Measurements from ENCODE around the gene NVL. TPM values are rescaled to one million over a fixed set of nuclear protein-coding genes. Genes with fewer than 3 reads are reported as not detected.

Gene NVL
- total and polyA plus RNA-seq, 4 donors: 5.3 to 14.0 (median 11.0) TPM

- Histone ChIP-seq H3K4me1 (ENCODE audit: control insufficient read depth in 4 of 4, insufficient read depth in 4 of 4, low read length in 3 of 4) (no peaks in the 10 kb centered on the region), H3K9me3 (ENCODE audit: control insufficient read depth in 4 of 4, low read length in 3 of 4) (no peaks in the 10 kb centered on the region), H3K9ac (ENCODE audit: low read depth in 1 of 2, low read length in 2 of 2) (no peak overlapping the region), H3K27me3 (ENCODE audit: control insufficient read depth in 4 of 4, insufficient read depth in 4 of 4, low read length in 3 of 4) (no peaks in the 10 kb centered on the region), H3K36me3 (ENCODE audit: control insufficient read depth in 4 of 4, insufficient read depth in 3 of 4, low read depth in 1 of 4, low read length in 3 of 4) (peaks cover 10 to 51% (median 47%) of the 10 kb centered on the region in 4 donors), H3K4me3 (ENCODE audit: low read depth in 1 of 3, low read length in 3 of 3) (no peak overlapping the region), H3K27ac (ENCODE audit: low read depth in 1 of 2, low read length in 2 of 2) (no peak overlapping the region)
- DNase-seq (ENCODE audit: low spot score): no peak
- 93% methylated on average over 1 of the region's 1 CpG for WGBS
- TF ChIP-seq FOXA1 (IDR thresholded peaks at IDR 0.05) (no peak), RXRA (IDR thresholded peaks at IDR 0.05) (no peak), JUND (IDR thresholded peaks at IDR 0.05) (no peak), GABPA (IDR thresholded peaks at IDR 0.05 in 1 of 2, conservative IDR thresholded peaks at IDR 0.05 in 1 of 2) (no peak), HNF4A (conservative IDR thresholded peaks at IDR 0.05) (no peak), SP1 (IDR thresholded peaks at IDR 0.05) (no peak), RAD21 (IDR thresholded peaks at IDR 0.05) (no peak), REST (IDR thresholded peaks at IDR 0.05) (no peak), NR2F2 (IDR thresholded peaks at IDR 0.05) (no peak), FOXA2 (IDR thresholded peaks at IDR 0.05) (no peak), ZBTB33 (IDR thresholded peaks at IDR 0.05) (no peak), MAX (IDR thresholded peaks at IDR 0.05) (no peak), CTCF (IDR thresholded peaks at IDR 0.05; ENCODE audit: low read depth, low read length, missing input control) (no peak), ATF3 (IDR thresholded peaks at IDR 0.05) (no peak), YY1 (IDR thresholded peaks at IDR 0.05) (no peak), HNF4G (IDR thresholded peaks at IDR 0.05) (no peak)
Observed at GRCh38 chr1:224289396-224289795, 40.6 kb downstream of the NVL start.

- Histone ChIP-seq H3K27ac (ENCODE audit: low read depth in 1 of 2, low read length in 2 of 2) (no peak overlapping the region), H3K4me1 (ENCODE audit: control insufficient read depth in 4 of 4, insufficient read depth in 4 of 4, low read length in 3 of 4) (no peaks in the 10 kb centered on the region), H3K9me3 (ENCODE audit: control insufficient read depth in 4 of 4, low read length in 3 of 4) (no peaks in the 10 kb centered on the region), H3K36me3 (ENCODE audit: control insufficient read depth in 4 of 4, insufficient read depth in 3 of 4, low read depth in 1 of 4, low read length in 3 of 4) (peaks cover 10 to 44% (median 41%) of the 10 kb centered on the region in 4 donors), H3K27me3 (ENCODE audit: control insufficient read depth in 4 of 4, insufficient read depth in 4 of 4, low read length in 3 of 4) (no peaks in the 10 kb centered on the region), H3K9ac (ENCODE audit: low read depth in 1 of 2, low read length in 2 of 2) (no peak overlapping the region), H3K4me3 (ENCODE audit: low read depth in 1 of 3, low read length in 3 of 3) (no peak overlapping the region)
- 96% methylated on average over 2 of the region's 2 CpGs for WGBS
- no peak for DNase-seq (ENCODE audit: low spot score)
- TF ChIP-seq ATF3 (IDR thresholded peaks at IDR 0.05) (no peak), SP1 (IDR thresholded peaks at IDR 0.05) (no peak), HNF4A (conservative IDR thresholded peaks at IDR 0.05) (no peak), HNF4G (IDR thresholded peaks at IDR 0.05) (no peak), MAX (IDR thresholded peaks at IDR 0.05) (no peak), RAD21 (IDR thresholded peaks at IDR 0.05) (no peak), TAF1 (conservative IDR thresholded peaks at IDR 0.05) (no peak), REST (IDR thresholded peaks at IDR 0.05) (no peak), CTCF (IDR thresholded peaks at IDR 0.05; ENCODE audit: low read depth, low read length, missing input control) (no peak)
Observed at GRCh38 chr1:224287714-224288113, 42.3 kb downstream of the NVL start.
